HG03439 (cell line): Measurements from ENCODE around the gene UNC5B.

Source experiments
- ATAC-seq: cut with Tn5 transposase; IDR thresholded peaks from one replicate; pipeline ENCODE4 v1.9.1; 2021; ENCODE audit warnings: mild to moderate bottlenecking, moderate library complexity; ENCODE audit not compliant: unreplicated experiment

Gene UNC5B

DNA sequence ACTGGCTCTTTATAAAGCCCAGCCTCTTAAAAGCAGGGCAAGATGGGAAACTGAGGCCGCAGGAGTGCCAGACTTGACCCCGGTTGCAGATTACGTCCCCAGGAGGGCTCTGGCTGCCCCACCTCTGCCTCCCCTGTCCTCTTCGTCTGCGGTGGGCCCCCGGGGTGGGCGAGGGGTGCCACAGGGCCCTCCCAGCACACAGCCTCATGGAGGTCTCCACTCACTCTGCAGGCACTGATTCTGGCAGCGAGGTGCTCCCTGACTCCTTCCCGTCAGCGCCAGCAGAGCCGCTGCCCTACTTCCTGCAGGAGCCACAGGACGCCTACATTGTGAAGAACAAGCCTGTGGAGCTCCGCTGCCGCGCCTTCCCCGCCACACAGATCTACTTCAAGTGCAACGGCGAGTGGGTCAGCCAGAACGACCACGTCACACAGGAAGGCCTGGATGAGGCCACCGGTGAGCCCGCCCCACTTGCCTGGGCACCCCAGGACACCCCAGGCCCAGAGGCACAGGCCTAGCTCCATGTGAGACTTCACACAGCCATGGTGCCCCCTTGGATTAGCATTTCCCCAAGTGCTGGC lies 67.3 kb downstream of the UNC5B start:
- ATAC-seq, result no peak

DNA sequence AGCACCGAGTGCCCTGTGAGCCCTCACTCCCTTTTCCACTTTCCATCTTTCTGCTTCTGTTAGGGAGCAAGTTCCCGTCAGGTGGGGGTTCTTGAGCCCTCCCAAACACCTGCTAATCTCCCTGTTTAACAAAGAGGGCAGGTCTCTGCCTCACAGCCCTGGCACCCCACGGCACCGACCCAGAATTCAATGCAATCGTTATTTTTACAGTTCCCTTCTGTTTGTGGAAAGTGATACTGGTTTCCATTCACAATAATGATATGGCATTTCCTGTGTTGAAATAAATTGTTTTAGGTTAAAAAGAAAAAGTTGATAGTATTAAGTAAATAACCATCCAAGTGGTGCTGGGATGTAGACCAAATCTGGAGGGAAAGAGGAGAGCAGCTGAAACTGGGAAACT lies 67.8 kb downstream of the UNC5B start:
- no peak for ATAC-seq

DNA sequence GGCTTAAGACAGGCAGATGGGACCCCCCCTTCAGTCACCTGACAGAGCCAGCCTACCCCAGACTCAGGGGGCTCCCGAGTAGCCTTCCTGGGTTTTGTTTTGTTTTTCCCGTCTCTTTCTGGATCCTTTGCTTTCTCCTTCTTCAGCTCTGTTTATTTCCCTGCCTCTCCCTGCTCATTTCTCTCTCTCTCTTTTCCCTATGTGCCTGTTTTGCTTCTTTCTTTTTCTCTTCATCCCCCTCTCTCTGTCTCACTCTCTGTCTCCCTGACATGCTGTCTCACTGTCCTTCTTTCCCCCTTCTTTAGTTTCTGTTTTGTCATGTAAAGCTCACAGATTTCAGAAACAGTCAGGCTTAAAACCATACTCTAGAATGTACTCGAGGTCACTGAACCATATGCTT lies 68.5 kb downstream of the UNC5B start:
- no peak for ATAC-seq

DNA sequence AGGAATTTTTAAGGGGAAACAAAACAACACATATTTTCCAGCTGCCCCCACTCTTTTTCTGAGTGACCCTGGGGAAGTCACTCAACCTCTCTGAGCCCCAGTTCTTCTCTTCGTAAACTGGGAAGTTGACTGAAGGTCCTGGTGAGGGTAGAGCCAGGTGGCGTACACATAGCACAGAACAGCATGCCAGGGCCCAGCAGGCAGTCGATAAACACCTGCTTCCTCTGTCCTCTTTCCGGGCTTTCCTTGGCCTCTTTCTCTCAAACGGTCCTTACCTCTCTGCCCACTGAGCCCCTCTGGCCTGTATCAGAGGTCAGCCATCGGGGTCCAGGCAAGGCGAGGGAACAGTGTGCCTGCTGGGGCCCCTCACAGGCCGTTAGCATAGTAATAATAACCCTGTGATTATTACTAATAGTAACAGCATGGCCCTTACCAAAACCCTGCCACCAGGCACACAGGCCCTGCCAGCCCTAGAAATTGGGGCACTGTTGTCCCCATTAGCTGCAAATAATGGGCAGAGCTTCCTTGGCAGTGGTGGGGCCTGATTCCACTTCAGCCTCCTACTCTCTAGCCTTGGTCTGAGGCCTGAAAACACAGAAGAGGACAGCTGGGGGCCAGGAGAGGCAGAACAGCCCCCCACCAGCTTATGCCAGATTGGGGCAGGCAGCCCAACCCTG lies 69.4 kb downstream of the UNC5B start:
- no peak for ATAC-seq

DNA sequence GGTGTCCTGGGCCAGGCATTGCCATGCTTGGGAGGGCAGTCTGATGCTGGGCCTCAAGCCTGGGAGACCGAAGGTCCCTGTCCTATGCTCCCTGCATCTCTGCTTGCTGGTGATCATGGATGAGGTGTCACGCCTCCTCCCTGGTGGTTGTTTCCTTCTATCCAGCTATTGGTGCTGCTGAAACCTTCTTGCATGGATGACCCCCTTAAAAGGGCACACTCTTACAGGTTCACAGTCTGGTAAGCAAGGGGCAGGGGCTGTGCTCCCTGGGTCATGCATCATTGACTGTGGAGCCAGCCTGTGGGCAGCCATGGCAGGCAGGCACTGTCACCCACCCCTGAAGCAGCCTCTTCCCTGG lies 69.9 kb downstream of the UNC5B start:
- ATAC-seq, result no peak

DNA sequence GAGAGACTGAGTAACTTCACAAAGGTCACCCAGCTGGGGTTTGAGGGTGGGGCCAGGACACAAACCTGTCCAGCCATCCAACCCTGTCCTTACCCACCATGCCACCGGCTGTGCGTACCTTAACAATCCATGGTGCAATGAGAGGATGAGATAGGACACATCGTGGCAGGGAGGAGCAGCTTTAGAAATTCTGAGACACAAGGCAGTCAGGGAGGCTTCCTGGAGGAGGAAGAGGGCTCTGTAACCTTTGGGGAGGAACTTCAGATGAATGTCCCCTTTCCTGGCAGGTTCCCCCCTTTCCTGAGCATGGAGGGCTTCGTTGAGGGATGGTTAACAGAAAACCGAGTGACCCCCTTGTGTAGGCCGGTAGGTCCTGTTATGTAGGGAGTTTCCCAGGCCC lies 71.0 kb downstream of the UNC5B start:
- ATAC-seq, result no peak

DNA sequence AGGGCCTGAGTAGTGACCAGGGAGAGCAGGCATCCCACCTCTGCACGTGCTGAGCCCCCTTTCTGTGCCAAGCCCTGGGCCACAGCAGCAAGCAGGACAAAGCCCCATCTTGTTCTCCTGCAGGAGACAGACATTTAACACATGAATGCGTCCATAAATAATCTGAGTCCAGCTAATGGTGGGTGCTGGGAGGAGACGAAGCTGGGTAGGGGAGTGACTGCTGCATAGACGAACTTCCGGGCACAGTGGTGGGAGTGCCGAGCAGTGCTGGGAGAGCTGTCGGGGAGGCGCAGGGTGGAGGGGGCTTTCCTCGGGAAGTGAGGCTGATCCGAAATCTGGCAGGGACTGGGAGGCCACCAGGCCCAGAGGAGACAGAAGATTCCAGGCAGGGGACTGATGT lies 71.5 kb downstream of the UNC5B start:
- no peak for ATAC-seq

DNA sequence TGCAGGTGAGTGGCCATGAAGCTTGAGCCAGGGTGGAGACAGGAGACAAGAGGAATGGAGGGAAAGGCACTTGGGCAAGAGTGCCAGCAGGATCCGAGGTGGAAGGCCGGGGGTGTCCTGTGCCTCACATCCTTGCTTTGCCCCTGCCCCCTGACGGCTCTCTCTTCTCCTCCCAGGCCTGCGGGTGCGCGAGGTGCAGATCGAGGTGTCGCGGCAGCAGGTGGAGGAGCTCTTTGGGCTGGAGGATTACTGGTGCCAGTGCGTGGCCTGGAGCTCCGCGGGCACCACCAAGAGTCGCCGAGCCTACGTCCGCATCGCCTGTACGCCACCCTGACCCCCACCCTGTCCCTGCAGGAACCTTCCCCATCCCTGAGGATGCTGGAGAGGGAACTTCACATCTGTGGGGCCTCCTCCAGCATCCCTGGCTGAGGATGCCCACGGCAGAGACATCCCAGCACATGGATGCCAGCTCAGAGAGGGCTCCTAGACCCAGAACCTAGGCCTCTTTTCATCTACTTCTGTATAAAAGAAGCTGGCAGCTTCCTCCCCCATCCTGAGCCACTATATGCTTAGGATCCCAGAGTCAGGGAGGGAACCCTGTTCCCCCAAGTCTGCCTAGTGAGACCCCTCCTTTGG lies 72.3 kb downstream of the UNC5B start:
- ATAC-seq, result no peak

DNA sequence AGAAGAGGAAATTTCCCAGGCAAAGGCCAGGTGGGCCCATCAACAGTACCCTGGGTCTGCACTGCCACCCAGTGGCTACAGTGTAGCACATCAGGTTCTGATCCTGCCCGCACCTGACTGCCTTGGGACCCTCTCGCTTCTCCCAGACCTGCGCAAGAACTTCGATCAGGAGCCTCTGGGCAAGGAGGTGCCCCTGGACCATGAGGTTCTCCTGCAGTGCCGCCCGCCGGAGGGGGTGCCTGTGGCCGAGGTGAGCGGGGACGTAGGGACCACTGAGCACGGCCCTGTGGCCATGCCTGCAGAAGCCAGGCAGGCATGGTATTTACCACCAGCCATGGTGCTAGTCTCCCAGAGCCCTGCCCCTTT lies 72.8 kb downstream of the UNC5B start:
- ATAC-seq, result no peak

DNA sequence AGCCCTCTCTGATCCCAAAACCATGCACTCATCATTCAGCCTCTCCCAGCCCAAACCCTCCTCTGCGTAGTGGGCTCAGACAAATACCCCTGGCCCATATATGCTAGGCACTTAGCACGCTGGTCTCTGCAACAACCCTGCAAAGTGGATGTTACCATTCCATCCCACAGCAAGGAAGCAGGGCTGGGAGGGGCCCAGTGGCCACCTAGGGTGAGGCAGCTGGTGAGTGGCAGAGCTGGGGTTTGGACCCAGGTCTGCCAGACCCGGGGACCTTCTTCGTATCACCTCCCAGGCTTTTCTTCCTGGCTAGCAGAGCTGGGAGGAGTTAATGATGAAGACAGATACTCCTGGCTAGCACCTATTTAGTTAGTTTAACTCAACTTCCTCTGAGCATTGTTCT lies 73.6 kb downstream of the UNC5B start:
- no peak for ATAC-seq

DNA sequence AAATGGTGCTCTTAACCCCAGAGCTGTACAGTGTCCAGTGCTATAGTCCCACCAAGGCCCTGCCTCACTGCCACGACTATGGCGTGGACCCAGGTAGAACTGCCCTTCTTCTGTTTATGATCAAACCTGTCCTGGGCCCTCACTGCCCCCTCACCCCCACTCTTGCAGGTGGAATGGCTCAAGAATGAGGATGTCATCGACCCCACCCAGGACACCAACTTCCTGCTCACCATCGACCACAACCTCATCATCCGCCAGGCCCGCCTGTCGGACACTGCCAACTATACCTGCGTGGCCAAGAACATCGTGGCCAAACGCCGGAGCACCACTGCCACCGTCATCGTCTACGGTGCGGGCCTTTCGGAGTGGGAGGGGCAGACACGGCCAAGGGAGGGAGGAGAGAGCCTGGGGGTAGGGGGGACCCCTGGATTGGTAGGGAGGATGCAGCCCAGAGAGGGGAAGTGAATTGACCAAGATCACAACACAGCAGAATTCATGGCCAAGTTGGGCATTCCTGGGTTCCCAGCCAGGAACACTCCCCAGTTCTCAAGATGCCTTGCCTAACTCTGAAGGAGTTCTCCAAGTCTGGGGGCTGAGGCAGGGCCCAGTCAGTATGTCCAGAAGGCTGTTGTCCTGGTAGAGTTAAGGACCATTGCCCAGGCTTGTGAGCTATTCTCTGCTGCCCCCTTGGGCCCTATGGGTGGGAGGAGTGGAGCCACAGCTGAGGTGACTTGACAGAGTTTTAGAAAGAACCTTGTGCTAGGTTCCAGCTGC lies 74.3 kb downstream of the UNC5B start:
- ATAC-seq, result no peak

DNA sequence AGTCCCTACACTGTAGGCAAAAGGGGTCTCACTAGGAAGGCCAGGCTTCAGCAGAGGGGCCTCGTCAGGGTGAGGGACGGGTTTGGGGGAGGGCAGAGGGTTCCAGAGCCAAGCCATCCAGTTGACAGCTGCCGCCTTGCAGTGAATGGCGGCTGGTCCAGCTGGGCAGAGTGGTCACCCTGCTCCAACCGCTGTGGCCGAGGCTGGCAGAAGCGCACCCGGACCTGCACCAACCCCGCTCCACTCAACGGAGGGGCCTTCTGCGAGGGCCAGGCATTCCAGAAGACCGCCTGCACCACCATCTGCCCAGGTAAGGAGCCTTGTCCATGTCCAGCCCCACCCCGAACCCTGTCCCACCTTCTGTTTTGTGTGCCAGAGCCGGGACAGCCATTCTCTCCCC lies 75.1 kb downstream of the UNC5B start:
- ATAC-seq, result no peak

DNA sequence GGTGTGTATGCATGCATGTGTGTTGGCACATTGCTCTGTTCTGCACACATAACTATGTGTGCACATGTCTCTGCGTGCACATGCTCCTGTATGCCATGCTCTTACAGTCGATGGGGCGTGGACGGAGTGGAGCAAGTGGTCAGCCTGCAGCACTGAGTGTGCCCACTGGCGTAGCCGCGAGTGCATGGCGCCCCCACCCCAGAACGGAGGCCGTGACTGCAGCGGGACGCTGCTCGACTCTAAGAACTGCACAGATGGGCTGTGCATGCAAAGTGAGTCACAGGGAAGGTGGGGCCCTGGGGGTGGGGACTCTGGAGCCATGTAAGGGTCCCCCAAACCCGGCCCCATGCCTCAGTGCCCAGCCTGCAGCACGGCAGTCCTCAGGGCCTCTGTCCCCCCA lies 76.1 kb downstream of the UNC5B start:
- ATAC-seq, result no peak

DNA sequence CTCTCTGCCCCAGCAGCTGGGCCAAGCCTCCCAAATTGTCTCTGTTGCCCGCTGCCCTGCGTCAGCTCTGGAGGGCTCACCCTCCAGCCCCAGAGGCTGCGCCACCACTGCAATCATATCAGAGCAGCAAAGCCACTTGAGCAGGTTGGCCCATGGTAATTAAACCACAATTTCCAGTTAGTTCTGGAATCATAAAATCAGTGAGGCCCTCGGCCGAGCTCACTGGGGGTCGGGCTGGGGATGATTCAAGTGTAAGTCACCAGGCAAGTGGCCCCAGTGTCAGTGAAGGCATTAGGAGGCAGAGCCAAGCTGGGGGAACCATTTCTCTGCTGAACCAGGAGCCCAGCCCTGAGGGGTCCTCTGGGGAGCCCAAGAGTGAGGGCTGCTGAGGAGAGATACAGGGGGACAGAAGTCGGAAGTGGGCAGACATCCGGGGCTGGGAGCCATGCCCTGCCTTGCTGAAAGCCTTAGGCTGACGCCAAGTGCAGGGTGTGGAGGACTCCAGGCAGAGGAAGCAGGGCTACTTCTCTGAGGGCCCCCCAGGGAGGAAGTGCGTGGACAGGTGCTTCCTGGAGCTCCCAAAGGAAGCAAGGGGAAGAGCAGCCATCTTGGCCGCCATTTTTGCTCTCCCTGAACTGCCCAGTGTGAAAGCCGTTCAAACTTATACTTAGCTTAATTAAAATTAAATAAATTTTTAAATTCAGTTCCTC lies 77.2 kb downstream of the UNC5B start:
- no peak for ATAC-seq

DNA sequence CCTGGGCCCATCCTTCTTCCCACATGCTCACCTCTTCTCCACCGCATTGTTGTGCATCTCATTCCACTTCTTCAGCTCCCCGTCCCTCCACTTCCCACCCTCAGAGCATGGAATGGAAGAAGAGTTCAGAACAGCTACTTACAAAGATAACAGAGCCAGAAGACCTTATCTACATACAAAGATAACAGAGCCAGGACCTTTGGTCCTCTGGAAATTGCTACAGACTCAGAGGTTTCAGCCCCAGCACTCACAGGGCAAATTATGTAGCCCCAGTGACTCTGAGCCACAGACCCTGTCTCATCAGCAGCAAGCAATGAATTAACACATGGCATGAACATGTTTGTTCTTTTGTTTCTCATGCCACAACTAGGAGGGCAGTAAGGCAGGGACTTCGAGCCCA lies 78.0 kb downstream of the UNC5B start:
- no peak for ATAC-seq

DNA sequence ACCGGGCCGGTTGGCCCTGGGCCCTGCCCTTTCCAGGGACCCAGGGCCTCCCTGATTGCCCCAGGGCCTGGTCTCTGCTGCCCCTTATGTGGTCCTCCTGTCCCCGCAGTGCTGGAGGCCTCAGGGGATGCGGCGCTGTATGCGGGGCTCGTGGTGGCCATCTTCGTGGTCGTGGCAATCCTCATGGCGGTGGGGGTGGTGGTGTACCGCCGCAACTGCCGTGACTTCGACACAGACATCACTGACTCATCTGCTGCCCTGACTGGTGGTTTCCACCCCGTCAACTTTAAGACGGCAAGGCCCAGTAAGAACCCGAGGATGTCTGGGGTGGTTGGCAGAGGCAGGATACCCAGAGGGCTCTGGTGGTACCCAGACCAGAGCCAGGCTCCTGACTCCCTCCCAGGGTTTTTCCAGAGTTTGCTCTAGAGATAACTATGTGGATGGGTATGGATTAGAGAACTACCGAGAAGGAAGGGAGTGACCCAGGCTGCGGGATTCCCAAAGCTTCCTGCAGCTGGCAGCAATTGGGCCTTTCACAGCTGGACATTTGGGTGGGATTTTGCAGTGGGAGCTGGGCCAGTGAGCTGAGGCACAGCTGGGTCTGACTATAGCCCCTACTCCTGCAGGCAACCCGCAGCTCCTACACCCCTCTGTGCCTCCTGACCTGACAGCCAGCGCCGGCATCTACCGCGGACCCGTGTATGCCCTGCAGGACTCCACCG lies 78.6 kb downstream of the UNC5B start:
- no peak for ATAC-seq

DNA sequence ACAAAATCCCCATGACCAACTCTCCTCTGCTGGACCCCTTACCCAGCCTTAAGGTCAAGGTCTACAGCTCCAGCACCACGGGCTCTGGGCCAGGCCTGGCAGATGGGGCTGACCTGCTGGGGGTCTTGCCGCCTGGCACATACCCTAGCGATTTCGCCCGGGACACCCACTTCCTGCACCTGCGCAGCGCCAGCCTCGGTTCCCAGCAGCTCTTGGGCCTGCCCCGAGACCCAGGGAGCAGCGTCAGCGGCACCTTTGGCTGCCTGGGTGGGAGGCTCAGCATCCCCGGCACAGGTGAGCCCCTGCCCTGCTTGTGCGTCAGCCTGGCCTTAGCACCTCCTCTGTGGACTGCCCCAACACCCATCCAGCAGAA lies 79.1 kb downstream of the UNC5B start:
- ATAC-seq, result no peak

DNA sequence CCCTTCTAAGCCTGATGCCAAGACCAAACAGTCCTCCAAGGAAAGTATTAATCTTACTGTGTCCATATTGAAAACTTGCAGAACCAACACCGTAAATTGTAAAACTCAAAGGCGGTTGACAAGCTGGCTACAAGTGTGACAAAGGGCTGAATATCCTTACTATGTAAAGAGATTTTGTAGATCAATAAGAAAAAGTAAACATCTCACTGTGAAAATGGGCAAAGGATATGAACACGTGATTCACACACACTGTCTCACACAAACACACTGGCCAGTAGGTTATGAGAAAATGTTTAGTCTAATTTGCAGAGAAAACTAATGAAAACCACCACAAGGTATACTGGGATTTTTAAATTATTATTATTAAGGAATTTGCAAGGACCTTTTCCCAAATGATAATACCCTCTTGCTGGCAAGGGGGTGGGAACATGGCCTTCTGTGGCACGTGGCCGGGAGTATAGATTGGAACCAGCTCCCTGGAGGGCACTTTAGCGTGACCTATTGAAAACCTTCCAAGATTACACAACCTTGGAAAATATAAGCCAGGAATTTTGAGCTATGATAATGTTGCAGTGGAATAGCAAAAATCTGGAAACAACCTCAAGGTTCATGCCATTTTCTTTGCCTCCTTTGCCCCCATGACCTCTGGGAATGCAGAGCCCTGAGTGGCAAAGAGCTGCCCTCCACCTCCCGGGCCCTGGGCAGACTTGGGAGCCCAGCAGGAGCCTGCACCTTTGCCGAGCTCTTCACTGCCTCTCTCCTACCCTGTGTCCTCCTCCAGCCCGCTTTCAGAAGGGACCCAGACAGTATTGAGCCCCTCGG lies 80.5 kb downstream of the UNC5B start:
- ATAC-seq, result no peak

DNA sequence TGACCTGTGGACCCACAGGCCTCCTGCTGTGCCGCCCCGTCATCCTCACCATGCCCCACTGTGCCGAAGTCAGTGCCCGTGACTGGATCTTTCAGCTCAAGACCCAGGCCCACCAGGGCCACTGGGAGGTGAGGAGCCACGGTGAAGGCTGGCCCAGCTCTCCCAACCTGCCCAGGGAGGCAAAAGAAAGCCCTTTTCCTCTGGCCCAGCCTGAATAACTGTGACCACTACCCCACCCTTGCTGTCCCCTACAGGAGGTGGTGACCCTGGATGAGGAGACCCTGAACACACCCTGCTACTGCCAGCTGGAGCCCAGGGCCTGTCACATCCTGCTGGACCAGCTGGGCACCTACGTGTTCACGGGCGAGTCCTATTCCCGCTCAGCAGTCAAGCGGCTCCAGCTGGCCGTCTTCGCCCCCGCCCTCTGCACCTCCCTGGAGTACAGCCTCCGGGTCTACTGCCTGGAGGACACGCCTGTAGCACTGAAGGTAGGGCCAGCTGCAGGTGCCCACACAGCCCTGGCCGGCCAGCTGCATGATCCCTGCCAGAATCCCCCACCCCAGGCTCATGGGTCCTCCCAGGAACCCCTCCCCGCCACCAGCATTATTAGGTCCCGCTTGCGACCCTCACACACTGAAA lies 81.2 kb downstream of the UNC5B start:
- ATAC-seq, result no peak
